Fibroblast of pulmonary artery (primary cell): ENCODE results near the gene GABBR1.

ENCODE experiments used
- DNase-seq: peaks from one replicate; pipeline ENCODE4 v3.0.0-alpha.2; 2010; ENCODE audit warnings: low read depth
- H3K4me3 ChIP-seq: replicated peaks from 2 replicates; pipeline ENCODE4 v1.5.1; 2011; ENCODE audit warnings: low read depth, mild to moderate bottlenecking, control low read depth, low read length, moderate library complexity
- TF ChIP-seq, protein P1 (sequence below): IDR thresholded peaks from 2 replicates; pipeline ENCODE4 v1.5.1; 2011; ENCODE audit warnings: mild to moderate bottlenecking, control low read depth, low read length, inconsistent platforms; ENCODE audit errors: missing control alignments

Gene GABBR1

DNA sequence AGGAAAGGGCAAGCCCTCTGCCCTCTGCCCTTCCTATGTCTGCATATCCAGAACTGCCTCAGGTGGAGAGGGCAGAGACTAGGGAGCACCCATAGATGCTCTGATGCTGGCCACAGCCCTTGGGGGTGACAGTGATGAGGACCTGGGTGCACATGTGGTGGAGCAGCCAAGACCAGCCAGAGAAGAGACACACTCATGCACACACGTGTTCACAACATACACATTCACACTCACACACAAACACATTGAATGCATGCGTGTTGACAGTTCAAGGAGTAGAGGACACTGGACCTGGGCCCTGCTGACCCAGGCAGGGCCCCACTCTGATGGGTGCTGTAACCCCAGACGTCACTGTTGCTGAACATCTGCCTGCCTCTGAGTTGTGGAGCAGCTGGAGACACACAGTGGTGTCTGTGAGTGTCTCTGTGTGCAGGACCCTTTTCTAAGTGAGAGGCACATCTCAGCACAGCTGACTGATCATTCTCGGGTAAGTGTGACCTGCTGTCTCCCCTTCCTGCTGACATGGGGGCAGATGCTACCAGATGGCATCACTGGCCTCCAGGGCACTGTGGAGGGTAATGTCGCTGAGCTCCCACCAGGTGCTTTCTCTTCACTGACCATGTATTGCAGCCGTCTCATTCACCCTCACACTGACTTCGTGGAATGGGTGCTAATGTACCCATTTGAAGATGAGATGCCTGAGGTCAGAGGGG, 115.1 kb downstream of the GABBR1 start:
- no peak for DNase-seq
- TF ChIP-seq, protein P1, sequence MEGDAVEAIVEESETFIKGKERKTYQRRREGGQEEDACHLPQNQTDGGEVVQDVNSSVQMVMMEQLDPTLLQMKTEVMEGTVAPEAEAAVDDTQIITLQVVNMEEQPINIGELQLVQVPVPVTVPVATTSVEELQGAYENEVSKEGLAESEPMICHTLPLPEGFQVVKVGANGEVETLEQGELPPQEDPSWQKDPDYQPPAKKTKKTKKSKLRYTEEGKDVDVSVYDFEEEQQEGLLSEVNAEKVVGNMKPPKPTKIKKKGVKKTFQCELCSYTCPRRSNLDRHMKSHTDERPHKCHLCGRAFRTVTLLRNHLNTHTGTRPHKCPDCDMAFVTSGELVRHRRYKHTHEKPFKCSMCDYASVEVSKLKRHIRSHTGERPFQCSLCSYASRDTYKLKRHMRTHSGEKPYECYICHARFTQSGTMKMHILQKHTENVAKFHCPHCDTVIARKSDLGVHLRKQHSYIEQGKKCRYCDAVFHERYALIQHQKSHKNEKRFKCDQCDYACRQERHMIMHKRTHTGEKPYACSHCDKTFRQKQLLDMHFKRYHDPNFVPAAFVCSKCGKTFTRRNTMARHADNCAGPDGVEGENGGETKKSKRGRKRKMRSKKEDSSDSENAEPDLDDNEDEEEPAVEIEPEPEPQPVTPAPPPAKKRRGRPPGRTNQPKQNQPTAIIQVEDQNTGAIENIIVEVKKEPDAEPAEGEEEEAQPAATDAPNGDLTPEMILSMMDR: no peak
- no peak overlapping the region for H3K4me3 ChIP-seq

DNA sequence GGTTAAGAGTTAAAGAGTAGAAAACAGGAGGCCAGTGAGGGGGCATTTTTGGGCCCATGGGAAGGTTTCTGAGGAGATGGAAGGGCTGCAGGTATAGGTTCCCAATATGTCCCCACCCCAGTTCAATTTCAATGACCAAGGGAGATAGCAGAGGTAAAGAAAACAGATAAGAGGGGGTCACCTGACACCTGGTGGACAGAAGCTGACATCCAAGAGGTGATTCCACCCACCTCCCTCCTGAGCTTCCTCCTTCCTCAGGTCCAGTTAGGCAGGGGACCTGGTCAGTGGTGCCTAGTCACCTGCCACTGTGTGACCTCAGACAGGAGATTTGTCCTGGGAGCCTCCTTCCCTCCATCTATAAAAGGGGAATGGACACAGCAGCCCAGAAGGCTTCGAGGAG, 115.7 kb downstream of the GABBR1 start:
- no peak overlapping the region for H3K4me3 ChIP-seq
- TF ChIP-seq, protein P1: no peak
- no peak for DNase-seq

DNA sequence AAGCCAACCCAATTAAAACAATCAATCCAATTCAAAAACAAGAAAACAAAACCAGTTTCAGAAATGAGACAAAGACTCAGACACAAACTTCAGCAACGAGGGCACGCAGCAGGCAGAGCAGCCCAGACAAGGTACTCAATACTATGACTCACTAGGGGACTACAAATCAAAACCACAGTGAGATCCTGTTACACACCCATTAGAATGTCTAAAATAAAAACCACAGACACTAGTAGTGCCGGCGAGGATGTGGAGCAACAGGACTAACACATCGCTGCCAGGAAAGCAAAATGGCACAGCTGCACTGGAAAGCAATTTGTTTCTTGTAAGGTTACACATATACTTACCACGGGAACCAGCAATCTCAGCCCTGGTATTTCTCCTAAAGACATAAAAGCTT, 116.9 kb downstream of the GABBR1 start:
- peak; percentile 7 for DNase-seq
- TF ChIP-seq, protein P1: no peak
- no peak overlapping the region for H3K4me3 ChIP-seq

DNA sequence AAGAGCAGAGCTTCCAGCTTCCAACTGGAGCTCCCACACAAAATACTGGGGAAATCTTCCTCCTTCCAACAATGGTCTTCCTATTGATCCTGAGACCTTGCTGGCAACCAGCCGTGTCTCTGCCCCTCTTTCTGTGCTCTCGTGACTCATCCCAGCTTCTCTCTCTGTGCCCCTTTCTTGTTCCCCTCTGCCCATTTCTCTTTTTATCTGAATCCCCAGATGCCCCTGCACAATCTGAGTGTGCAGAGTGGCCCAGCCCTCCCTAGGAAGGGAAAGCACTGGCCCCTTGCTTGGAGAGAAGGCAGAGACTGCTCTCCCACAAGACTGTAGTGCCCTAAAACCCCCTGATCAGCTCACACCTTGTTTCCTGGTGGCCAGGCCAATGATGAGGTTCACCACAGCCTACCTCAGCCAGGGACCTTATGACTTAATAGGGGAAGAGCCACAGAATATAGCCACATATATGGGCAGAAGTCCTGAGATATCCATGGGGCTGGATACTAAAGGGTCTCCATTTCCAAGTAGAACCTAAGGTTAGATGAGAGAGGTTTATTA, 122.2 kb downstream of the GABBR1 start:
- TF ChIP-seq, protein P1: no peak
- no peak for DNase-seq
- H3K4me3 ChIP-seq: no peak overlapping the region

DNA sequence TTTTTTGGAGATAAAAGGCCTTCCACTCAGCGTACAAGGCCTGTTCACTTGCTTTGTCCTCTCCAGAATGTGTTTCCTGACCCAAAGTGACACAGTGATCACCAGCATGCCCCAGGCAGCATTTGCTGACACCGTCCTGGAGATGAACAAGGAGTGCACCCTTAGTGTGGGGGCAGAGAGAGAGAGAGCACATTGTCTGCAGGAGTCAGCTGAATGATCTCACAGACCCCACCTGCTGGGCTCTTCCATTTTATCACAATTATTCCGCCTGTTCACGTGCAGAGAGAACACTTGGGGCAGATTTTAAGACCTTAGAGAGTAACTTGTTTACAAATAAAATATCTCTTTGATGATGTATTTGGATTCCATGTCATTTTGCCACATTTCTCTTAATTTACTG, 122.8 kb downstream of the GABBR1 start:
- H3K4me3 ChIP-seq: no peak overlapping the region
- DNase-seq: no peak
- TF ChIP-seq, protein P1: no peak
